ENCODE measurements around the gene PCGF1. TPM values are rescaled to one million over a fixed set of nuclear protein-coding genes. Genes with fewer than 3 reads are reported as not detected.
A peak's percentile ranks its signal among the peaks of the same experiment; 100 is the strongest.

The PCGF1 gene
- total and polyA plus RNA-seq, 4 donors = 3.3 to 12.5 (median 10.9) TPM

GRCh38 chr2:74472945-74473258 is 34.6 kb downstream of the PCGF1 start:
- no peak for TF ChIP-seq SP1 (IDR thresholded peaks at IDR 0.05)
- no peak for TF ChIP-seq HNF4A (conservative IDR thresholded peaks at IDR 0.05)
- no peak for TF ChIP-seq JUND (IDR thresholded peaks at IDR 0.05)
- TF ChIP-seq REST (IDR thresholded peaks at IDR 0.05) = no peak
- no peak for TF ChIP-seq FOXA2 (IDR thresholded peaks at IDR 0.05)
- TF ChIP-seq NR2F2 (IDR thresholded peaks at IDR 0.05) = no peak
- no peak for TF ChIP-seq MAX (IDR thresholded peaks at IDR 0.05)
- TF ChIP-seq GABPA (IDR thresholded peaks at IDR 0.05 in 1 of 2, conservative IDR thresholded peaks at IDR 0.05 in 1 of 2) = no peak
- Histone ChIP-seq H3K27ac (ENCODE audit: low read depth in 1 of 2, low read length in 2 of 2) (peak overlapping the region; percentile 88 to 96), H3K36me3 (ENCODE audit: control insufficient read depth in 4 of 4, insufficient read depth in 3 of 4, low read depth in 1 of 4, low read length in 3 of 4) (peaks cover 2 to 13% (median 12%) of the 10 kb centered on the region in 4 donors), H3K4me1 (ENCODE audit: control insufficient read depth in 4 of 4, insufficient read depth in 4 of 4, low read length in 3 of 4) (peaks cover 10 to 30% (median 23%) of the 10 kb centered on the region in 4 donors), H3K9ac (ENCODE audit: low read depth in 1 of 2, low read length in 2 of 2) (peak overlapping the region; percentile 82 to 91), H3K27me3 (ENCODE audit: control insufficient read depth in 4 of 4, insufficient read depth in 4 of 4, low read length in 3 of 4) (no peaks in the 10 kb centered on the region), H3K4me3 (ENCODE audit: low read depth in 1 of 3, low read length in 3 of 3) (peak overlapping the region; percentile 65 to 97 (median 87)), H3K9me3 (ENCODE audit: control insufficient read depth in 4 of 4, low read length in 3 of 4) (no peaks in the 10 kb centered on the region)
- 5% methylated on average over 7 of the region's 7 CpGs for WGBS
- DNase-seq (ENCODE audit: low spot score) = no peak

- Histone ChIP-seq H3K36me3 (ENCODE audit: control insufficient read depth in 4 of 4, insufficient read depth in 3 of 4, low read depth in 1 of 4, low read length in 3 of 4) (peaks cover 2 to 13% (median 12%) of the 10 kb centered on the region in 4 donors), H3K9me3 (ENCODE audit: control insufficient read depth in 4 of 4, low read length in 3 of 4) (no peaks in the 10 kb centered on the region), H3K27ac (ENCODE audit: low read depth in 1 of 2, low read length in 2 of 2) (peak within 1 kb of the TSS; percentile 88 to 96), H3K9ac (ENCODE audit: low read depth in 1 of 2, low read length in 2 of 2) (peak within 1 kb of the TSS; percentile 86 to 91), H3K4me3 (ENCODE audit: low read depth in 1 of 3, low read length in 3 of 3) (peak within 1 kb of the TSS; percentile 65 to 97 (median 87)), H3K27me3 (ENCODE audit: control insufficient read depth in 4 of 4, insufficient read depth in 4 of 4, low read length in 3 of 4) (no peaks in the 10 kb centered on the region), H3K4me1 (ENCODE audit: control insufficient read depth in 4 of 4, insufficient read depth in 4 of 4, low read length in 3 of 4) (peaks cover 8 to 25% (median 19%) of the 10 kb centered on the region in 4 donors)
- peak; percentile 95 for DNase-seq (ENCODE audit: low spot score)
- TF ChIP-seq ZBTB33 (IDR thresholded peaks at IDR 0.05) (peak; percentile 50), CTCF (IDR thresholded peaks at IDR 0.05; ENCODE audit: low read depth, low read length, missing input control) (no peak), JUND (IDR thresholded peaks at IDR 0.05) (no peak), NR2F2 (IDR thresholded peaks at IDR 0.05) (peak; percentile 49), RXRA (IDR thresholded peaks at IDR 0.05) (peak; percentile 29 to 40), GABPA (IDR thresholded peaks at IDR 0.05 in 1 of 2, conservative IDR thresholded peaks at IDR 0.05 in 1 of 2) (peak; percentile 97 to 99), EGR1 (IDR thresholded peaks at IDR 0.05; ENCODE audit: low read depth in 2 of 2) (no peak), RAD21 (IDR thresholded peaks at IDR 0.05) (peak in 1 of 2 donors; percentile 41), REST (IDR thresholded peaks at IDR 0.05) (no peak), YY1 (IDR thresholded peaks at IDR 0.05) (peak; percentile 97), HNF4A (conservative IDR thresholded peaks at IDR 0.05) (no peak), FOXA1 (IDR thresholded peaks at IDR 0.05) (no peak), SP1 (IDR thresholded peaks at IDR 0.05) (peak; percentile 46), TAF1 (conservative IDR thresholded peaks at IDR 0.05) (peak; percentile 48), HNF4G (IDR thresholded peaks at IDR 0.05) (no peak), FOXA2 (IDR thresholded peaks at IDR 0.05) (no peak), ATF3 (IDR thresholded peaks at IDR 0.05) (no peak), MAX (IDR thresholded peaks at IDR 0.05) (peak; percentile 55)
- WGBS = under 1% methylated on average over 66 of the region's 66 CpGs
Measured at GRCh38 chr2:74472086-74472944, 35.2 kb downstream of the PCGF1 start, which contains the start of gene MRPL53. Gene MRPL53, minus strand, starts transcription at chr2:74472680. Its CDS starts 20 bp downstream, at chr2:74472660.
